WTC11 (cell line): ENCODE results near the gene NKRF.

ENCODE experiments used
- ARID4B ChIP-seq: sonication (generic); formaldehyde crosslinking; IDR thresholded peaks from 2 replicates; pipeline ENCODE4 v1.8.0; 2023; ENCODE audit warnings: missing genetic modification reagents, mild to moderate bottlenecking, borderline replicate concordance
- ATF6 ChIP-seq: sonication (generic); formaldehyde crosslinking; IDR thresholded peaks from 2 replicates; pipeline ENCODE4 v1.8.1; 2023; ENCODE audit warnings: mild to moderate bottlenecking, missing genetic modification reagents
- CREB1 ChIP-seq: sonication (generic); formaldehyde crosslinking; IDR thresholded peaks from 2 replicates; pipeline ENCODE4 v1.8.0; 2023; ENCODE audit warnings: mild to moderate bottlenecking, missing genetic modification reagents
- CTCF ChIP-seq: fragments of 200-600 bp; IDR thresholded peaks from 2 replicates; pipeline ENCODE4 v1.8.0; 2022; ENCODE audit warnings: antibody characterized with exemption
- EMX1 ChIP-seq: fragments of 250-450 bp; sonication (Bioruptor Pico); IDR thresholded peaks from 2 replicates; pipeline ENCODE4 v1.8.0; 2021; ENCODE audit warnings: mild to moderate bottlenecking
- IRF1 ChIP-seq: sonication (generic); formaldehyde crosslinking; IDR thresholded peaks from 2 replicates; pipeline ENCODE4 v1.8.0; 2023; ENCODE audit warnings: missing genetic modification reagents
- JUN ChIP-seq: sonication (generic); formaldehyde crosslinking; IDR thresholded peaks from 2 replicates; pipeline ENCODE4 v1.8.0; 2023; ENCODE audit warnings: mild to moderate bottlenecking, missing genetic modification reagents
- MAX ChIP-seq: sonication (generic); formaldehyde crosslinking; IDR thresholded peaks from 2 replicates; pipeline ENCODE4 v1.8.0; 2022; ENCODE audit warnings: mild to moderate bottlenecking, missing genetic modification reagents
- MYBL2 ChIP-seq: sonication (generic); formaldehyde crosslinking; IDR thresholded peaks from 2 replicates; pipeline ENCODE4 v1.8.1; 2023; ENCODE audit warnings: mild to moderate bottlenecking, moderate library complexity, missing genetic modification reagents
- NFATC4 ChIP-seq: fragments of 250-450 bp; sonication (Bioruptor Pico); IDR thresholded peaks from 2 replicates; pipeline ENCODE4 v1.9.0; 2021; ENCODE audit warnings: mild to moderate bottlenecking
- NR1H2 ChIP-seq: sonication (generic); formaldehyde crosslinking; IDR thresholded peaks from 2 replicates; pipeline ENCODE4 v1.9.0; 2021; ENCODE audit warnings: mild to moderate bottlenecking, moderate library complexity, missing genetic modification reagents
- TEAD1 ChIP-seq: sonication (generic); formaldehyde crosslinking; IDR thresholded peaks from 2 replicates; pipeline ENCODE4 v1.8.0; 2022; ENCODE audit warnings: mild to moderate bottlenecking, missing genetic modification reagents
- ZNF232 ChIP-seq: sonication (generic); formaldehyde crosslinking; IDR thresholded peaks from 2 replicates; pipeline ENCODE4 v1.8.0; 2022; ENCODE audit warnings: mild to moderate bottlenecking, missing genetic modification reagents

GRCh38 chrX:119539872-119540271 lies 66.4 kb downstream of the NKRF start:
- no peak for TF ChIP-seq CTCF
- no peak for TF ChIP-seq ZNF232
- TF ChIP-seq NFATC4: no peak
- no peak for TF ChIP-seq MAX (CRISPR knock-in tag)
- TF ChIP-seq ARID4B (CRISPR knock-in tag): no peak
- no peak for TF ChIP-seq EMX1 (CRISPR knock-in tag)
- no peak for TF ChIP-seq IRF1 (CRISPR knock-in tag)
- no peak for TF ChIP-seq NR1H2
- no peak for TF ChIP-seq TEAD1 (CRISPR knock-in tag)
- no peak for TF ChIP-seq MYBL2 (CRISPR knock-in tag)
- no peak for TF ChIP-seq ATF6 (CRISPR knock-in tag)
- no peak for TF ChIP-seq JUN (CRISPR knock-in tag)
- no peak for TF ChIP-seq CREB1 (CRISPR knock-in tag)
